Smooth muscle cell (in vitro differentiated cells): ENCODE data around the gene GABRD. TPM values are rescaled to one million over a fixed set of nuclear protein-coding genes. Genes with fewer than 3 reads are reported as not detected.

Source experiments
- DNase-seq: peaks from one replicate; lab custom pipeline; 2025; ENCODE audit not compliant: unreplicated experiment; lab: John Stamatoyannopoulos, UW
- H2AFZ ChIP-seq: fragments of 200-600 bp; sonication (generic); 2 replicates; pipeline ENCODE4 v1.6.0; 2016; ENCODE audit warnings: antibody characterized with exemption, low read depth, mild to moderate bottlenecking
- H3F3A ChIP-seq: fragments of 200-600 bp; sonication (generic); 2 replicates; pipeline ENCODE4 v1.6.0; 2017; ENCODE audit warnings: antibody characterized with exemption, low read depth
- H3K27ac ChIP-seq: fragments of 200-600 bp; sonication (generic); 2 replicates; pipeline ENCODE4 v1.5.1; 2016; ENCODE audit warnings: low read depth, mild to moderate bottlenecking
- H3K27me3 ChIP-seq: fragments of 200-600 bp; sonication (generic); 2 replicates; pipeline ENCODE4 v1.6.1; 2016; ENCODE audit warnings: low read depth, mild to moderate bottlenecking
- H3K36me3 ChIP-seq: fragments of 200-600 bp; sonication (generic); 2 replicates; pipeline ENCODE4 v1.5.1; 2016; ENCODE audit warnings: low read depth
- H3K4me1 ChIP-seq: fragments of 200-600 bp; sonication (generic); 2 replicates; pipeline ENCODE4 v1.5.1; 2016; ENCODE audit warnings: low read depth
- H3K4me2 ChIP-seq: fragments of 200-600 bp; sonication (generic); 2 replicates; pipeline ENCODE4 v1.6.0; 2016; ENCODE audit warnings: mild to moderate bottlenecking
- H3K4me3 ChIP-seq: fragments of 200-600 bp; sonication (generic); 2 replicates; pipeline ENCODE4 v1.5.1; 2016; ENCODE audit warnings: mild to moderate bottlenecking
- H3K79me2 ChIP-seq: fragments of 200-600 bp; sonication (generic); 2 replicates; pipeline ENCODE4 v1.6.0; 2016; ENCODE audit warnings: low read depth, mild to moderate bottlenecking
- H3K9ac ChIP-seq: fragments of 200-600 bp; sonication (generic); 2 replicates; pipeline ENCODE4 v1.6.0; 2016; ENCODE audit warnings: low read depth
- H3K9me3 ChIP-seq: fragments of 200-600 bp; sonication (generic); replicated peaks from 2 replicates; pipeline ENCODE4 v1.5.1; 2016; ENCODE audit warnings: low read depth
- H4K20me1 ChIP-seq: fragments of 200-600 bp; sonication (generic); 2 replicates; pipeline ENCODE4 v1.6.0; 2016; ENCODE audit warnings: low read depth
- WGBS: methylation state at CpG from one replicate; pipeline ENCODE4 v1.1.7; 2016; ENCODE audit warnings: low lambda C conversion rate; 5-methylcytosine and 5-hydroxymethylcytosine counted together
- polyA plus RNA-seq: library from polyadenylated mRNA; unstranded; fragments of >200 nt; fragmentation: Nextera tagmentation; extraction: Ambion mirVana; gene quantifications from 2 replicates; pipeline ENCODE4 v1.2.1, GENCODE V29; 2016
- total RNA-seq: library from RNA; depleted of rRNA; stranded (reverse); fragments of >200 nt; gene quantifications from 2 replicates; pipeline ENCODE4 v1.2.3, GENCODE V29; 2014
- TF ChIP-seq, protein P1 (sequence below): fragments of 200-600 bp; sonication (generic); IDR thresholded peaks from 2 replicates; pipeline ENCODE4 v1.5.1; 2017; ENCODE audit warnings: borderline replicate concordance, mild to moderate bottlenecking, antibody characterized with exemption; ENCODE audit not compliant: insufficient read depth, poor library complexity, severe bottlenecking

Gene GABRD
- total and polyA plus RNA-seq, 2 experiments from 2014 or later: not detected

DNA sequence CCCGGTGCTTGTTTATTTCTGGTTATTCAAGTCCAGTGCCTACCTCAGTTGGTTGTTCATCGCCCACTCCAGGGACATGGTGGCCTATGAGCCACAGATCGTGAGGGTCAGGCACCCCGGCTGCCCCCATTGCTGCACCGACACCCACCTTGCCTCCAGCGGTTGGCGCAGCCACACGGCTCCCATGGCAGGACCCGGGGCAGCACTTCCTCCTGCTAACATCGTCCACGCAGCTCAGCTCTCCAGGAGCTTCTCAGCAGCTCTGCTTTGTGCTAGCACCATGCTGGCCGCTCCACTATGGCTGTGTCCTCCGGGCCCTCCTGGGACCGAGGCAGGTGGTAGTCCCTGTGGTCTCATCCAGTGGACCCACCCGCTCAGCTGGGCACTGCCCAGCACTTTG lies 17.1 kb downstream of the GABRD start:
- no peak overlapping the region for H3K4me2 ChIP-seq
- H2AFZ ChIP-seq: no peak overlapping the region
- no peak overlapping the region for H3K9ac ChIP-seq
- no peak for DNase-seq
- no peak overlapping the region for H3K27ac ChIP-seq
- H3K4me3 ChIP-seq: no peak overlapping the region
- TF ChIP-seq, protein P1, sequence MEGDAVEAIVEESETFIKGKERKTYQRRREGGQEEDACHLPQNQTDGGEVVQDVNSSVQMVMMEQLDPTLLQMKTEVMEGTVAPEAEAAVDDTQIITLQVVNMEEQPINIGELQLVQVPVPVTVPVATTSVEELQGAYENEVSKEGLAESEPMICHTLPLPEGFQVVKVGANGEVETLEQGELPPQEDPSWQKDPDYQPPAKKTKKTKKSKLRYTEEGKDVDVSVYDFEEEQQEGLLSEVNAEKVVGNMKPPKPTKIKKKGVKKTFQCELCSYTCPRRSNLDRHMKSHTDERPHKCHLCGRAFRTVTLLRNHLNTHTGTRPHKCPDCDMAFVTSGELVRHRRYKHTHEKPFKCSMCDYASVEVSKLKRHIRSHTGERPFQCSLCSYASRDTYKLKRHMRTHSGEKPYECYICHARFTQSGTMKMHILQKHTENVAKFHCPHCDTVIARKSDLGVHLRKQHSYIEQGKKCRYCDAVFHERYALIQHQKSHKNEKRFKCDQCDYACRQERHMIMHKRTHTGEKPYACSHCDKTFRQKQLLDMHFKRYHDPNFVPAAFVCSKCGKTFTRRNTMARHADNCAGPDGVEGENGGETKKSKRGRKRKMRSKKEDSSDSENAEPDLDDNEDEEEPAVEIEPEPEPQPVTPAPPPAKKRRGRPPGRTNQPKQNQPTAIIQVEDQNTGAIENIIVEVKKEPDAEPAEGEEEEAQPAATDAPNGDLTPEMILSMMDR: no peak
- H3K79me2 ChIP-seq: no peaks in the 10 kb centered on the region
- no peaks in the 10 kb centered on the region for H4K20me1 ChIP-seq
- H3K36me3 ChIP-seq: no peaks in the 10 kb centered on the region
- H3F3A ChIP-seq: no peaks in the 10 kb centered on the region
- WGBS: 90% methylated on average over 15 of the region's 15 CpGs
- no peaks in the 10 kb centered on the region for H3K9me3 ChIP-seq
- H3K4me1 ChIP-seq: no peaks in the 10 kb centered on the region
- peaks cover 2% of the 10 kb centered on the region for H3K27me3 ChIP-seq

DNA sequence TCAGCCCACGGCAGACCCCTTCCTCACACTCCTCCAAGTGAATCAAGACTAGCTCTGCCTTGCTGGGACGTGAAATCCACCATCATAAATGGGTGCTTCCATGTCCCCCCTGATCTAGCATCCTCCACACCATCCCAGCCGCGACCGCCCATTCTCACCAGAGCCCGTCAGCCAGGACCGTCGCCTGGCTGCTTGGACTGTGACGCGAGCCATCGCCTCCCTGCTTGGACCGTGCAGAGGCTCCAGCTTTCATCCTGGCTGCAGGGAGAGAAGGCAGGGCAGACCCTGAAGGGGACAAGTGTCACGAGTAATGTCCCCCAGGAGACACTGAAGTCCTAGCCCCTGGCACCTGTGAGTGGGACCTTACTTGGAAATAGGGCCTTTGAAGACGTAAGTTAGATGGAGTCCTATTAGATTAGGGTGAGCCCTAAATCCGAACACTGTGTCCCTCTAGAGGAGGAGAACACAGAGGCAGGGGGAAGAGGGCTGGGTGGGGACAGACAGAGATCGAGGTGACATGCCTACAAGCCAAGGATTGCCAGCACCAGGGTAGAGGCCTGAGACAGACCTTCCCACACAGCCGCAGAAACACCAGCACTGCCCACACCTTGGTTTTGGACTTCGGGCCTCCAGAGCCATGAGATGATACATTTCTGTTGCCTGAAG lies 18.3 kb downstream of the GABRD start:
- no peaks in the 10 kb centered on the region for H3K36me3 ChIP-seq
- no peaks in the 10 kb centered on the region for H3K79me2 ChIP-seq
- H3K27me3 ChIP-seq: peaks cover 2% of the 10 kb centered on the region
- H3K4me1 ChIP-seq: no peaks in the 10 kb centered on the region
- H2AFZ ChIP-seq: no peak overlapping the region
- no peaks in the 10 kb centered on the region for H4K20me1 ChIP-seq
- TF ChIP-seq, protein P1: no peak
- DNase-seq: no peak
- no peak overlapping the region for H3K9ac ChIP-seq
- no peaks in the 10 kb centered on the region for H3F3A ChIP-seq
- WGBS: 85% methylated on average over 17 of the region's 18 CpGs
- no peak overlapping the region for H3K4me2 ChIP-seq
- H3K27ac ChIP-seq: no peak overlapping the region
- H3K9me3 ChIP-seq: no peaks in the 10 kb centered on the region
- H3K4me3 ChIP-seq: no peak overlapping the region

DNA sequence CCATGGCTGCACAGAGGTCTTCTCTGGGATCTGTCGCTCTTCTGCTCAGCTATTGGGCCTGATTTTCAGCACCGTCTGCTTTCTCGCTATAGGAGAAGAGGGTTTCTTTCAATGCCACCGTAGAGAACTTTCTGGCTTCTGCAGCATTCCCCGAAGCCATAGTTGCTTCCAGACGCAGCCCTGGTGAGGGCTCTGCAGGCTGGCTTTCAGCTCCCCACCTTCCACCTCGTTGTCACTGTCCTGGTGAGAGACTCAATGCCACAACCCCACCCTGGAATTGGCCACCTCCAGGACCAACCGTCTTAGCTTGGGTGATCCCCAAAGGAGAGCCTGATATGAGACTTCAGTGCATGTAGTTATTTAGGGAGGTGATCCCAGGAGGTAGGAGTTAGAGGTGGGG lies 19.1 kb downstream of the GABRD start:
- no peaks in the 10 kb centered on the region for H3F3A ChIP-seq
- H3K27me3 ChIP-seq: peaks cover 2% of the 10 kb centered on the region
- H3K9ac ChIP-seq: no peak overlapping the region
- TF ChIP-seq, protein P1: no peak
- H3K9me3 ChIP-seq: no peaks in the 10 kb centered on the region
- H3K36me3 ChIP-seq: no peaks in the 10 kb centered on the region
- no peak overlapping the region for H2AFZ ChIP-seq
- no peaks in the 10 kb centered on the region for H4K20me1 ChIP-seq
- H3K79me2 ChIP-seq: no peaks in the 10 kb centered on the region
- 96% methylated on average over 8 of the region's 8 CpGs for WGBS
- H3K27ac ChIP-seq: no peak overlapping the region
- no peak for DNase-seq
- no peak overlapping the region for H3K4me2 ChIP-seq
- H3K4me3 ChIP-seq: no peak overlapping the region
- no peaks in the 10 kb centered on the region for H3K4me1 ChIP-seq

DNA sequence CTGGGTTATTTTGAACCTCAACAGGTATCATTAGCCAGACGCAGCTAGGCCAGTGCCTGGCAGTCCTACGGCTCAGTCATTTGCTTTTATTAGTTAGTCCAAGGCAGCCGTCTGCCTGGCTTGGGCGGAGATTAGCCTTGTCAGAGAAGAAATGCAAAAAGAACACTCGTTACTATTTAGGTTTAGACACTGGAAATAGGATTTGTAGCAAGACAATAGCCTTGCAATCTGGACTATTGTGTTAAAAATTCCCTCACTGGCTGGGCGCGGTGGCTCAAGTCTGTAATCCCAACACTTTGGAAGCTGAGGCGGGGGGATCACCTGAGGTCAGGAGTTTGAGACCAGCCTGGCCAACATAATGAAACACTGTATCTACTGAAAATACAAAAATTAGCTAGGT lies 20.1 kb downstream of the GABRD start:
- 82% methylated on average over 8 of the region's 8 CpGs for WGBS
- no peaks in the 10 kb centered on the region for H3F3A ChIP-seq

More for the DNA sequence above, 20.1 kb downstream of the GABRD start:
- no peaks in the 10 kb centered on the region for H3K4me1 ChIP-seq
- H3K4me2 ChIP-seq: no peak overlapping the region
- H3K9me3 ChIP-seq: no peaks in the 10 kb centered on the region
- H3K27ac ChIP-seq: no peak overlapping the region
- TF ChIP-seq, protein P1: no peak
- no peak for DNase-seq
- no peaks in the 10 kb centered on the region for H3K79me2 ChIP-seq
- H3K27me3 ChIP-seq: peaks cover 2% of the 10 kb centered on the region
- H3K9ac ChIP-seq: no peak overlapping the region
- H3K36me3 ChIP-seq: no peaks in the 10 kb centered on the region
- no peak overlapping the region for H2AFZ ChIP-seq
- no peak overlapping the region for H3K4me3 ChIP-seq
- no peaks in the 10 kb centered on the region for H4K20me1 ChIP-seq
